NB4 (cell line): ENCODE results near the gene FMR1NB.

Source experiments
- MYC ChIP-seq: IDR thresholded peaks from 2 replicates; pipeline ENCODE4 v1.6.1; 2011; ENCODE audit warnings: low read depth, low read length
- POLR2A ChIP-seq: IDR thresholded peaks from 2 replicates; pipeline ENCODE4 v1.6.1; 2011; ENCODE audit warnings: mild to moderate bottlenecking; ENCODE audit not compliant: insufficient read length; ENCODE audit errors: extremely low read depth
- TF ChIP-seq, protein P1 (sequence below): IDR thresholded peaks from one replicate; pipeline ENCODE4 v1.5.1; 2012; ENCODE audit warnings: low read depth, low read length

GRCh38 chrX:148070504-148070877, 89.4 kb downstream of the FMR1NB start:
- TF ChIP-seq, protein P1, sequence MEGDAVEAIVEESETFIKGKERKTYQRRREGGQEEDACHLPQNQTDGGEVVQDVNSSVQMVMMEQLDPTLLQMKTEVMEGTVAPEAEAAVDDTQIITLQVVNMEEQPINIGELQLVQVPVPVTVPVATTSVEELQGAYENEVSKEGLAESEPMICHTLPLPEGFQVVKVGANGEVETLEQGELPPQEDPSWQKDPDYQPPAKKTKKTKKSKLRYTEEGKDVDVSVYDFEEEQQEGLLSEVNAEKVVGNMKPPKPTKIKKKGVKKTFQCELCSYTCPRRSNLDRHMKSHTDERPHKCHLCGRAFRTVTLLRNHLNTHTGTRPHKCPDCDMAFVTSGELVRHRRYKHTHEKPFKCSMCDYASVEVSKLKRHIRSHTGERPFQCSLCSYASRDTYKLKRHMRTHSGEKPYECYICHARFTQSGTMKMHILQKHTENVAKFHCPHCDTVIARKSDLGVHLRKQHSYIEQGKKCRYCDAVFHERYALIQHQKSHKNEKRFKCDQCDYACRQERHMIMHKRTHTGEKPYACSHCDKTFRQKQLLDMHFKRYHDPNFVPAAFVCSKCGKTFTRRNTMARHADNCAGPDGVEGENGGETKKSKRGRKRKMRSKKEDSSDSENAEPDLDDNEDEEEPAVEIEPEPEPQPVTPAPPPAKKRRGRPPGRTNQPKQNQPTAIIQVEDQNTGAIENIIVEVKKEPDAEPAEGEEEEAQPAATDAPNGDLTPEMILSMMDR = no peak
- no peak for TF ChIP-seq MYC
- no peak for TF ChIP-seq POLR2A
